ENCODE data around the gene ABCC12.

DNA sequence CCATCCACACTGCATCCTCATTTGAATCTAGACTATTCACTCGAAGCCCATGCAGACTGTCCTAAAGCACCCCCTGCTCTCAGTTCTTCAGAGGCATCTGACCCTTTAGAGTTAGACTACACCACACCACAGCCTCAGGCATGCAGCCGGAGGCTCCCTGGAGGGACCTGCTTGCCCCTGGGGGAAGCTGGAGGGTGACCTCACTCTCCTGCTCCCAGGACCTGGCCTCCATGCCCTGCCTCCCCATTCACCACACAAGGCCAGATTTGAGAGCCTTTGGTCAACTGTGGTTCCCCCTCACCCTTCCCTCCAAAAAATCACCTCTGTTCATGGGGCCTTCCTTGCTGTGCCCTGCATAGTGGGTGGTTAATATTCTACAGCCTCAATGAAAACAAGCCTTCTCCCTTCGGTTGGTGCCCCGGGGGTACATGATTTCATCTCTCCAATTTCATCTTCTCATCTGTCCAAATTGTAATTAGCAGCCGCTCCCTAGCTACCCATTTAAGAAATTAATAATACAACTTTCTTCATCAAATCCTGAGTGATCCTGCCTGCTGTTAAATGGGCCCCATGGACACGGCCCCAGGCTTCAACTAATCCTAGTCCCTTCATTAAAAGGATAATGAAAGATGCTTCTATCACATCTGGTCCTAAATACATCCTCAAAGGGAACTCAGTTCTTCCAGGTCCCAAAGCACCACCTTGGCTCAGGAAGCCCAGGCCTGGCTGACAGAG, 24.4 kb downstream of the ABCC12 start:
- no peak for TF ChIP-seq CTCF (IDR thresholded peaks at IDR 0.05)
- TF ChIP-seq POLR2A (IDR thresholded peaks at IDR 0.05) = no peak
